GM19043 (cell line): ENCODE results near the gene ZNF142.
"Not testable (repeated sequence)": the region's sequence is repeated elsewhere in the genome, so short reads cannot be mapped to it uniquely, and the experiment has no call there.

ENCODE experiments used
- ATAC-seq: cut with Tn5 transposase; IDR thresholded peaks from one replicate; pipeline ENCODE4 v1.9.1; 2021; ENCODE audit warnings: low read depth; ENCODE audit not compliant: unreplicated experiment

The ZNF142 gene, protein sequence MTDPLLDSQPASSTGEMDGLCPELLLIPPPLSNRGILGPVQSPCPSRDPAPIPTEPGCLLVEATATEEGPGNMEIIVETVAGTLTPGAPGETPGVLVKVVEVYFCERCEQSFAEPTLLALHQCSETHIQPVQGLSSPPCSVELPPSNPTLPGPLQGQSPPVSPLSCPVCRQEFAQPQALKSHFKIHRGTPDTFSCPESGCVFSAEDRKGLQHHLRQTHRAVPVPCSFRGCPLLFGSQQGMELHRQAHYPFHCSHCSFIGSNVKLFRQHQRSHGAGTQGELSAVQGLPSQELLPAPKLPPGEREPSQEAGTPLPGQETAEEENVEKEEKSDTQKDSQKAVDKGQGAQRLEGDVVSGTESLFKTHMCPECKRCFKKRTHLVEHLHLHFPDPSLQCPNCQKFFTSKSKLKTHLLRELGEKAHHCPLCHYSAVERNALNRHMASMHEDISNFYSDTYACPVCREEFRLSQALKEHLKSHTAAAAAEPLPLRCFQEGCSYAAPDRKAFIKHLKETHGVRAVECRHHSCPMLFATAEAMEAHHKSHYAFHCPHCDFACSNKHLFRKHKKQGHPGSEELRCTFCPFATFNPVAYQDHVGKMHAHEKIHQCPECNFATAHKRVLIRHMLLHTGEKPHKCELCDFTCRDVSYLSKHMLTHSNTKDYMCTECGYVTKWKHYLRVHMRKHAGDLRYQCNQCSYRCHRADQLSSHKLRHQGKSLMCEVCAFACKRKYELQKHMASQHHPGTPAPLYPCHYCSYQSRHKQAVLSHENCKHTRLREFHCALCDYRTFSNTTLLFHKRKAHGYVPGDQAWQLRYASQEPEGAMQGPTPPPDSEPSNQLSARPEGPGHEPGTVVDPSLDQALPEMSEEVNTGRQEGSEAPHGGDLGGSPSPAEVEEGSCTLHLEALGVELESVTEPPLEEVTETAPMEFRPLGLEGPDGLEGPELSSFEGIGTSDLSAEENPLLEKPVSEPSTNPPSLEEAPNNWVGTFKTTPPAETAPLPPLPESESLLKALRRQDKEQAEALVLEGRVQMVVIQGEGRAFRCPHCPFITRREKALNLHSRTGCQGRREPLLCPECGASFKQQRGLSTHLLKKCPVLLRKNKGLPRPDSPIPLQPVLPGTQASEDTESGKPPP (N-terminal part only)

DNA sequence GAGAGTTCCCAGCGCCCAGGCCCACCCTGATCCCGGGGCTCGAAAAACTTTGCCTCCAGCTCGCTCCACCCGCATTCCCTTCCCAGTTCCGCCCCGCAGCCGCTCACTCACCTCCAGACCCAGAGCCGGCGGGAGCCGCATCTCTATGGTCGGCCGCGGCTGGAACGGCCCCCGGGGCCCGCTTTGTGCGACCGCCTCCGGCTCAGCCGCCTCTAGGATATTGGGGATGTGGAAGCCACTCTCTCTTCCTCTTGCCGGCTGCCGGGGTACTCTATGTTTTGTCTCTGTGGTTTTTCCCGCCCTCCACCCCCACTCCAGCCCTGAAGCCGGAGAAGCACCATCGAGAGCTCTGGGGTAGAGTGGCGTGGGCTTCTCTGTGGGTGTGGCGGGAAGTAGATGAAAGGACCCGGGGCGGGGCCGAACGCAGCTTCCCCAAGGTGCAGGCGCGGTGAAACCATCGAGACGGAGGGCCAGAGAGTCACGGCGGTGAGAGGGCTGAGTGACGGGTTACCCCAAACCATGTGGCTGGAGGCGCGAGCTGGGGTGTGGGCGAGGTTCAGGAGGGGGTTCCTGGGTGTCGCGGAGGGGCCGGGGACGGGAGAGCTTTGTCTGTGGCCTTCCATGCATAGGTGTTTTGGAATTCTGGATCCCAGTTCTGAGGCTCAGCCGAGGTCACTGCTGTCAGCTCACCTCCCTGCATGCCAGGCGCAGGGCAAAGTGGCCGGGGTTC, at the start of gene ZNF142, which contains the start of gene BCS1L:
TSS of gene ZNF142 (minus strand) at position 366 of the 730 bp plus-strand sequence. CDS start 3,194 bp downstream, outside the sequence.
TSS of gene BCS1L (plus strand) at position 426 of the 730 bp plus-strand sequence. CDS start 1,305 bp downstream, outside the sequence.
- ATAC-seq, result peak; percentile 96

- ATAC-seq, result no peak
Measured at GRCh38 chr2:218708086-218708485, 48.7 kb upstream of the ZNF142 start.

DNA sequence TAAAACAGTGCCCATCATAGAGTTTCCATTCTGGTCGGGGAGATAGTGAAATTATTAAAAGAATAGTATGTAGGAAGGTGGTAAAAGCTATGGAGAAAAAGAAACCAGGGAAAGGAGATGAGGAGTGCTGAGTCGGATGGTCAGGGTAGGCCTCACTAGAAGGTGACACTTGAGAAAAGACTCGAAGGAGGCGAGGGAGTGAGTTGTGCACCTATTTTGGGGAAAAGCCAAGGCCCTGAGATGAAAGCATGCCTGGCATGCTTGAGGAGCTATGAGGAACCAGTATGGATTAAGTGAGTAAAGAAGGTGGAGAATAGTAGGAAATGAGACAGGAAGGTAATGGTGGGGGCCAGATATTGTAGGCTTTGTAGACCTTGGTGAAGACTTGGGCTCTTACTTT, 43.9 kb upstream of the ZNF142 start:
- no peak for ATAC-seq

- ATAC-seq, result no peak
Measured at GRCh38 chr2:218701806-218702205, 42.4 kb upstream of the ZNF142 start.

DNA sequence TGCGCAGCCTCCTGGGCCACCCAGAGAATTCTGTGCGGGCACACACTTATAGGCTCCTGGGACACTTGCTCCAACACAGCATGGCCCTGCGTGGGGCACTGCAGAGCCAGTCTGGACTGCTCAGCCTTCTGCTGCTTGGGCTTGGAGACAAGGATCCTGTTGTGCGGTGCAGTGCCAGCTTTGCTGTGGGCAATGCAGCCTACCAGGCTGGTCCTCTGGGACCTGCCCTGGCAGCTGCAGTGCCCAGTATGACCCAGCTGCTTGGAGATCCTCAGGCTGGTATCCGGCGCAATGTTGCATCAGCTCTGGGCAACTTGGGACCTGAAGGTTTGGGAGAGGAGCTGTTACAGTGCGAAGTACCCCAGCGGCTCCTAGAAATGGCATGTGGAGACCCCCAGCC, 39.5 kb upstream of the ZNF142 start:
- no peak for ATAC-seq

DNA sequence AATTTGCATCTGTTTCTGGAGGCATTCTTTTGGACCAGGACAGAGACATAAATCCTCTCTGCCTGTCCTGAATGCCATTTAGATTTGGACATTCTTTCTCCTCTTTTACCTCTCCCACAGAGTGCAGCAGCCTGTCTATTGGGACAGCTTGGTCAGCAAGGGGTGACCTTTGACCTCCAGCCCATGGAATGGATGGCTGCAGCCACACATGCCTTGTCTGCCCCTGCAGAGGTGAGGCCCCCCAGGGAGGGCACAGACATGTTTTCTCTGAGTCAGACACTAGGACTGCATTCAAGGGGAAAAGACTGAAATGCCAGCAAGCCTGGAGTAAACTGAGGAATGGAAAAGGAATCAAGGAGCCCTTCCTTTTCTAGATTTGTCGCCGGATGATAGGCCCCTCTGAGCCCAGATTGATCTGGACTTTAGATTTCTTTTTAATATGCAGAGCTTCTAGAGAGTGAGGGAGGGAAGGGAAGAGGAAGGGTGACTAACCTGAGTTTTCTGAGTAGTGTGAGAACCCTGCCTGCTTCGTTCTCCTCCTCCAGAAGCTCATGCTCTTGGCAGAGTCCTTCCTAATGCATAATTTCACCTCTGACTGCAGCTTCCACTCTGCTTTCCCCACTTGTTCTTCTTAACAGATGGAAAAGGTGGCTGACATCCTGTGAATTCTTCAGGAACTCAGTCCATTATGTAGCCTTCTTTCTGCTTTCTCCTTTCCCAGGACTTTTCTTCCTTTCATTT, 35.2 kb upstream of the ZNF142 start:
- ATAC-seq, result no peak

DNA sequence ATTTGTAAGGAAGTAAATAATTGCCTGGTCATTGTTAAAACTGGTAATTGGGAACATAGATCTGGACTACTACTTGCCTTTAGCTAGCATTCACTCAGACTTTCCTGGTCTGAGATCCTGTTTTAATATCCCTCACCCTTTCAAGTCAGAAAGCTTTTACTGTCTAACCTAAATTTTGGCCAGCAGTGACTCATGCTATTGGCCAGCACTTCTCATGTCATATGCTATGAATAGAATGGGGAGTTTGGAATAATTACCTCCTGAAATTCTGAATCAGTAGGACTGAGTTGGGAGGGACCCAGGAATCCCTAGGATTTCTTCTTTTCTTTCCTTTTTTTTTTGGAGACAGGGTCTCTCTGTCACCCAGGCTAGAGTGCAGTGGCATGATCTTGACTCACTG, 31.8 kb upstream of the ZNF142 start:
- ATAC-seq, result no peak

- ATAC-seq, result not testable (repeated sequence)
Measured at GRCh38 chr2:218687400-218688060, 28.1 kb upstream of the ZNF142 start.

DNA sequence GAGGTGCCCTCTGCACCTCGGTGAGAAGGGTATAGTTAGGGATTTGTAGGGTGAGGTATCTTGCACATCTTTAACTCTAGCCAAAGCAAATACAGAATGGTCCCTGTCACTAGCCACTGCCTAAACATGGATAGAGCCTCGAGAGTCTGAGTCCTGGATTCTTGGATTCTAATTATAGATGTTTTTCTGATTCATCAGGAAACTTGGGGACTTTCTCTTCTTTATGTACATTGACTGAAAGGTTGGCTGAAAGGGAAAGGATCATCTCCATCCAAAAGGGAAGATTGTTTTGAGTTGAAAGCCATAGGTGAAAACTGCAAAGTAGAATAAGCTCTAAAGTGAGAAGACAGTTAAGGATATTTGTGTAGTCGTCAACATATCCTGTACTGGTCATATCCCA, 20.6 kb upstream of the ZNF142 start:
- no peak for ATAC-seq

DNA sequence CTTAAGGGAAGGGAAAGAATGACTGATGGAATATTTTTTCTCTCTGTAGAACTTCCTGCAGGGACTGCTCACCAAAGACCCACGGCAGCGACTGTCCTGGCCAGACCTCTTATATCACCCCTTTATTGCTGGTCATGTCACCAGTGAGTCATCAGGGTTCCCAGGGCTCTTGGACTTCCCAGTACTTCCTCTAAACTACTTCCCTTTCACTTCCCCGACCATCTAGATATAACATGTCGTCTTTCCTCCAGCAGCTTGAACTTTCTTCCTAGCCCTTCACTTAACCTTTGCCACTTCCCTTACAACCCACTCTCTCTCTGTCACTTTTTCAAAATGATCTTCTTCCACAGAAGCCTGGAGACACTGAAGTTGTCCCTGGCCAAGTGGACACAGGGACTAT, 19.7 kb upstream of the ZNF142 start:
- no peak for ATAC-seq

GRCh38 chr2:218671654-218672566, 12.5 kb upstream of the ZNF142 start, which contains the start of the genes RNF25 and STK36:
TSS of gene RNF25 (minus strand) at chr2:218672002. CDS start at chr2:218671970, 32 bp downstream.
TSS of gene STK36 (plus strand) at chr2:218672086. CDS start at chr2:218672830, 744 bp downstream.
- peak; percentile 97 for ATAC-seq

DNA sequence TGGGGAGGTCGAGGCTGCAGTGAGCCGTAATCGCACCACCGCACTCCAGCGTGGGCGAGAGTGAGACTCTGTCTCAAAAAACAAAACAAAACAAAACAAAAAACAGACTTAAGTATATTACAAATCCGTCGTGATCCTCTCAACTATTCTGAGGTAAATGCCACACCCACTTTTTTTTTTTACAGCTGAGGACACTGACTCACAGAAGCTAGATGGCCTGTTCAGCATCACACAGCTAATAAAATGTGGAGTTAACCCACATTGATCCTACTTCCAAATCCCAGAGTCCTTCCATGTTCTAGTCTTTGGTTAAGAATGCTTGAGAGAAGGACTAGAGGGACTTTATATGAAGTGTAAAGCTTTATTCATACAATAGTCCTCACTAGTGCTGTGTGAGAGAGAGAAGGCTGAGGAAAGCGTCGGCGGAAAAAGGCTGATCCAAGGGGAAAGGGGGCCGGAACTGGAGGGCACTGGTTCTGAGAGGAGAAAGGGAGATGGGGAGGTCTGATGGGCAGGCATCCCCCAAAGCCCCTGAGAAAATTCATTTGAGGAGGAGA, 11.8 kb upstream of the ZNF142 start:
- no peak for ATAC-seq

DNA sequence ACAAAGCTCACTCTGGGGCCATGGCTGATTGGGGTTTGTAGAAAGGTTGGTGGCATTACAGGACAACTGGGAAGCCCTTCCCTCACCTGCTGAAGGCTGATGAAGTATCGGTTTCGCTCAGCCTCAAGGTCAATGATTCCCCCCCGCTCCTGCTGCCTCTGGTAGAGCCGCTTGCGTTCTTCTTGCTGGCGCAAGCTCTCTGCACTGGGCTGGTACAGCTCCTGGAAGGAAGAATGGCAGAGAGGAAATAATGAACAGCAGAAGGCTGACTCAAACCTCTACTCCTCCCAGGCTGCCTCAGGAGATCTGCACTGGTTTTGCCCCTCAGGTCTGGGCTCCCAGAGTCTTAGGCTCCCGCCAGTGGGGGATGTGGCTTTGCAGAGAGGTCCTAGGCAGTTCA, 5.2 kb upstream of the ZNF142 start:
- no peak for ATAC-seq

DNA sequence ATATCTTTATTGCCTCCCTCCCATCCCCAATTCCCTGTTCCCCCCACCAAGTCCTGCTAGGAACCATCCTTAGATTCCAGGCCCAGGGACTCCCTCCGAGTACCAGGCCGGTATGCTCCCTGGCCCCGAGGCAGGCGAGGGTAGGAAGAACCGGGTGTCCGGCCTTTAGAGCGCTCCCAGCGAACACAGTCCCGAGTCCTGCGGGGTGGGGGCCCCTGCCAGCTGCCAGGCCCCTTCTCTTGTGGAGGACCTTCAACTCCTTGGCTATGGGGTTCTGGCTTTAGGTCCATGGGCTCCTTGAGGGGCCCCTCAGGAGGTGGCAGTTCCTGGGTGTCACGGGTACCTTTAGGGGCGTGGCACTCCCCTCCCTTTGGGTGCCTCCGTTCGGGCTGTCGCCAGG, 4.5 kb upstream of the ZNF142 start:
- ATAC-seq, result no peak

DNA sequence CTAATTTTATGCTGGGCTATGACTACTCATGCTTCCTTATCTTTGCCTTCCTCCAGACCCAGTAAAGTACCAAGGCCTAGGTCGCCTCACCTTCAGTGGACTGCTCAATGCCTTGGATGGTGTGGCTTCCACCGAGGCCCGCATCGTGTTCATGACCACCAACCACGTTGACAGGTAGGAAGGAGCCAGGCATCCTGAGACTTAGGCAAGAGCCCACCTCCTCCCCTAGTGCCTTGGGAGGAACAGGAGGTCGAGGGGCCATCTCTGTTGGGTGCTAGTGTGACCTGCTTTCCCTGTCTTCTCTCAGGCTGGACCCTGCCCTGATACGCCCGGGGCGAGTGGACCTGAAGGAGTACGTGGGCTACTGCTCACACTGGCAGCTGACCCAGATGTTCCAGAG, 3.4 kb upstream of the ZNF142 start:
- ATAC-seq, result no peak

DNA sequence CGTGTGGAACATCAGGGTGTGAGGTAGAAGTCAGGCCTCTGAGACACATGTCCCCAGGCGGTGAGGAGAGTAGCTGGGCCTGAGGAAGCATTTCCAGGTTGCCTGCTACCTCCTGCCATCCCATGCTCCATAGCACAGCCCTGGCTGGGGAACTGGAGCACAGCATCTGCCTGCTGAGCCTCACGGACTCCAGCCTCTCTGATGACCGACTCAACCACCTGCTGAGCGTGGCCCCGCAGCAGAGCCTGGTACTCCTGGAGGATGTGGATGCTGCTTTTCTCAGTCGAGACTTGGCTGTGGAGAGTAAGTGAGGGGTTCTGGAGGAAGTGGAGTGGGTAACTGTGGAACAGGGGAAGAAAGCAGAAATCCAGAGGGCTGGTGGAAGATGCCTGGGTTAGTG, 3.0 kb upstream of the ZNF142 start:
- no peak for ATAC-seq

DNA sequence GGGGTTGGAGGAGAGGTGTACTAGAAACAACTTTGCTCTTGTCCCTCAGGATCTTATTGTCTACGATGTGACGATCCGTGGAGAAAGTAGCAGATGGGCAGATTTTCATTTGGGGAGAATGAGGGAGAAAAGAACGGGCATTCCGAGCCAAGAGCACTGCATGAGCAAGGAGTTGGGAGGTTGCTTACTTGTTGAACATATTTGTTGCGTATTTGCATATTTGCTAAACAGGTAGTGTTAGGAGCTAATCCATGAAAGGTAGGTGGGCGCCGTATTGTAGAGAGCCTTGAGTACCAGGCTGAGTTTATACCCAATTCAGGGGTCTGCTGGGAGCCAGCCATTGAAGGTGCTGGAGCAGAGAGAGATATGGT, 550 bp upstream of the ZNF142 start:
- ATAC-seq, result no peak
